ENCODE results near the gene DEFB118.
"Not testable (repeated sequence)": the region's sequence is repeated elsewhere in the genome, so short reads cannot be mapped to it uniquely, and the experiment has no call there.

The DEFB118 gene, protein sequence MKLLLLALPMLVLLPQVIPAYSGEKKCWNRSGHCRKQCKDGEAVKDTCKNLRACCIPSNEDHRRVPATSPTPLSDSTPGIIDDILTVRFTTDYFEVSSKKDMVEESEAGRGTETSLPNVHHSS

DNA sequence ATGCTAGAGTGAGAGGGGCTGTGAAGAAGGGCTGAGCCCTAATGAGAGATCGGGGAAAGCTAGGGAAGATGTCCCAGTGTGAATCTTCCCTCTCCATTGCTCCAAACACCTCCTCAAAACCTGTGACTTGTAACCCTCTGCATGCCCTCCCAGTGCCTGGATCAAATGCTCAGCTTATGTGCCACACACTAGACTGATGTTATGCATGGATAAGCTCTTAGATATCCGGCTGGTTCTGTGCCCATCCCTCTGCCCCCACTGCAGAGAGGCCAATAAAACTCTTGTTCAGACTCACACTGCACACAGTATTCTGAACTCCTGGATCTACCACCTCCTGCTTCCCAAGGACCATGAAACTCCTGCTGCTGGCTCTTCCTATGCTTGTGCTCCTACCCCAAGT is at the start of gene DEFB118:
Gene DEFB118 (plus strand): TSS at position 301 of the 400 bp plus-strand sequence. CDS start 50 bp downstream, at position 351.
- no peak for DNase-seq

DNA sequence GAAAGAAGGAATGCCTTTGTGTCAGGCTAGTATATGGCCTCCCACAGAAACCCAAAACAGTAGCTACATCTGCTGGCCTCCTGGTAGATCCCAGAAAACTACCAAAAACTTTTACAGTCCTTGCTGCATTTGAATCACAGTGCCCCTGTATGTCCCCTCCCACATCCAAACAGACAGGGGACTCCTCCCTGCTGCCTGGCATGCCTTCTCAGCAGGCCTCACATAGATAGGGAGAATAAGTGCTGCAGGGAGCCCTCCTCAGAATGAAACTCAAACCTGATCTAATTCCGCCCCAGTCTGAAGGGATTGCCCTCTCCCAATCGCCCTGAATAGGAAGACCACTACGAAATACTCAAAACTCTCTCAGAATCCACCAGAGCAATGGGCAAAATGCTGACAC is 45.9 kb upstream of the DEFB118 start:
- DNase-seq = no peak

DNA sequence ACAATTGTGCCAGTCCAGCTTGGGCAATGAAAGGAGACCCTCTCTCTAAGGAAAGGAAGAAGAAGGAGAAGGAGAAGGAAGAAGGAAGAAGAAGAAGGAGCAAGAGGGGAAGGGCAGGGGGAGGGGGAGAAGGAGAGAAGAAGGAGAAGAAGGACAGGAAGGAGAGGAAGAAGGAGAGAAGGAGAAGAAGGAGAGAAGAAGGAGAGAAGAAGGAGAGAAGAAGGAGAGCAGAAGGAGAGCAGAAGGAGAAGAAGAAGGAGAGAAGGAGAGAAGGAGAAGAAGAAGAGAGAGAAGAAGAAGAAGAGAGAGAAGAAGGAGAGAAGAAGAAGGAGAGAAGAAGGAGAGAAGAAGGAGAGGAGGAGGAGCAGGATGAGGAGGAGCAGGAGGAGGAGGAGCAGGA is 37.5 kb upstream of the DEFB118 start:
- DNase-seq = no peak

DNA sequence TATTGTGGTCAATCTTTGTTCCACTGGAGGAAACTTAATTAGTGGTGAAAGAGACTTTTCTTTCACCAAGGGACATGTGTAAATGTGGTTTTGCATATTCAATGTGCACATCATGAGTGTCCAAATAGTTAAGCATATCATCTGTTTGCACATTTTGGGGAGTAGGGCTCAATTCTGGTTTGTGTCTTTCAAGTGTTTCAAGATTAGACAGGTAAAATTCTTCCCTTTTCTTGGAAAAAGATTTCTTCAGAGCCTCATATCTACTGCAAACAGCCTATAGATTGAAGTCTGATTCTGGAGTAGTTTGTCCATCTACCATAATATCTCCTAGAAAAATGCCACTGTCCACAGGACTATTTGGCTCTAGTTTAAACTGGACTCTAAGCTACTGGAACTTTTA is 26.9 kb upstream of the DEFB118 start:
- DNase-seq = no peak

DNA sequence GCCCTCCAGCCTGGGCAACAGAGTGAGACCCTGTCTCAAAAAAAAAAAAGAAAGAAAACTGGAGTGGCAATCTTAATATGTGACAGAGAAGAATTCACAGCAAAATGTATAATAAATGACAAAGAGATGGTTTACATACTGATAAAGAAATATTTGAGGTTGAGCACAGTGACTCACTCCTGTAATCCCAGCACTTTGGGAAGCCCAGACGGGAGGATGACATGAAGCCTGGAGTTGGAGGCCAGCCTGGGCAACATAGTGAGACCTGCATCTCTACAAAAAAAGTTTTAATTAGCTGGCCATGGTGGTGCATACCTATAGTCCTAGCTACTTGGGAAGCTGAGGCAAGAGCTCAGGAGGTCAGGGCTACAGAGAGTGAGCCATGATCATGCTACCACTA is 12.4 kb upstream of the DEFB118 start:
- no peak for DNase-seq

DNA sequence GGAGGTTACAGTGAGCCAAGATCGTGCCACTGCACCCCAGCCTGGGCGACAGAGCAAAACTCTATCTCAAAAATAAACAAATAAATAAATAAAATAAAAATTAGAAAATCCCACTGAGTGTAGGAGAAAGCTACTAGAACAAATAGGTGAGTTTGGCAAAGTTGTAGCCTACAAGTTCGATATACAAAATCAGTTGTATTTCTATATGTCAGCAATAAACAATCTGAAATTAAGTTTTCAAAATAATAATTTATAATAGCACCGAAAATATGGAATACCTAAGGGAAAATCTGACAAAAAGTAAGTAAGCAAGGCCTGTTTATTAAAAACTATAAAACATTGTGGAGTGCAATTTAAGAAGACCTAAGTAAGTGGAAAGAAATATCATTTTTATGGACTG is 5.1 kb upstream of the DEFB118 start:
- no peak for DNase-seq

DNA sequence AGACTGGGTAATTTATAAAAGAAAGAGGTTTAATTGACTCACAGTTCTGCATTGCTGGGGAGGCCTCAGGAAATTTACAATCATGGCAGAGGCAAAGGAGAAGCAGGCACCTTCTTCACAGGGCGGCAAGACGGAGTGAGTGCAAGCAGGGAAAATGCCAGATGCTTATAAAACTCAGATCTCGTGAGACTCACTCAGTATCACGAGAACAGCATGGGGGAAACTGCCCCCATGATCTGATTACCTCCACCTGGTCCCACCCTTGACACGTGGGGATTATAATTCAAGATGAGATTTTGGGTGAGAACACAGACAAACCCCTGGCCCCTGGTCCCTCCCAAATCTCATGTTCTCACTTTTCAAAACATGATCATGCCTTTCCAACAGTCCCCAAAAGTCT is 4.1 kb upstream of the DEFB118 start:
- not testable (repeated sequence) for DNase-seq

DNA sequence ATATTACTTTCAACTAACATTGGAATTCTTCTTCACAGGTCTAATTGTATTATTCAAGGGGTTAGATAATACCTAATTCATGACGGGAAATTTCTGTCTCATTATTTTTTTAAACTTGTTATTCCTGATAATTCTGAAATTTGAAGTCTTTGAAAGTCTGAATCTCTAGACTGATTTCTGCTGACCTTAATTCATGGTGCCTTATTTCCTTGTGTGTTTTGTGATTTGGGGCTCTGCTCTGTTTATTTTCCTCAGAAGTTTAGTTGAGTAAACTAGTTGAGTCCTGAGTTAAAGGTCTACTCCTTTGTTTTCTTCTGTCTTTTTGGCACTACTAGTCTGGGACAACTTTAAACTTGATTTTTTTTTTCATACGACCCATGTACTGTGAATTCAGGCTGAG is 5.9 kb downstream of the DEFB118 start:
- DNase-seq = no peak

DNA sequence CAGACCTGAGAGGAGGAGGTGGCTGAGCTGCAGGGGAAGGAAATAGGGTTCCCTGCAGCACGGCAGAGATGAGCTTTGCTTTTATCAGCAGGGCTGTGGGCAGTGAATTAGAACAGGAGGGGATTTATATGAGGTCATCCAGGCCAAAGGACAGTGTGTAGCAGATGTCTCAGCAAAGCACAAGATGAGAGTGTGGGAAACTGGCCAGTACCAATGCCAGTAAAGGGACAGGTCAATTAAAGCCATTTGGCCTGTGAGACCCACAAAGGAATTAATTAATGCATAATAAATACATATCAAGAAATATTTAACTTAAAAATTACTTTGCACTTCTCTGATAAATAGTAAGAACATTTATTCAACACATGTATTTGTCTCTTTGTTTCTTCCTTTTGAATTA is 22.1 kb downstream of the DEFB118 start, which contains the start of gene DEFB119:
Gene DEFB119 (minus strand): TSS at position 101 of the 400 bp plus-strand sequence. CDS start 107 bp downstream, outside the sequence.
- DNase-seq = no peak

DNA sequence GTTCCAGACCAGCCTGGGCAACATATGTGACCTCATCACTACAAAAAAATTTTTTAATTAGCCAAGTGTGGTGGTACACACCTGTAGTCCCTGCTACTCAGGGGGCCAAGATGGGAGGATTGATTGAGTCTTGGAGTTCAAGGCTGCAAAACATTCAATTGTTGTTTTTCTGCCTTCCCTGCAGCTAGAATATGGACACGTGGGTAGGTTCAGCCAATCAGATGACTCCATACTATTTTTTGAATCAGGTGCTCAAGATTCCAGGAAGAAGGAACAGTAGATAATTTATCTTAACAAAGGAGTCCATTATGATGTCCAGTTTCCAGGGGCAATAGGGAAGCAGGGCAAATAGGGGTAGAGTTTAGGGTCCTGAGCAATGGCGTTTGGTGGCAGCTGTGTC is 24.4 kb downstream of the DEFB118 start:
- no peak for DNase-seq

DNA sequence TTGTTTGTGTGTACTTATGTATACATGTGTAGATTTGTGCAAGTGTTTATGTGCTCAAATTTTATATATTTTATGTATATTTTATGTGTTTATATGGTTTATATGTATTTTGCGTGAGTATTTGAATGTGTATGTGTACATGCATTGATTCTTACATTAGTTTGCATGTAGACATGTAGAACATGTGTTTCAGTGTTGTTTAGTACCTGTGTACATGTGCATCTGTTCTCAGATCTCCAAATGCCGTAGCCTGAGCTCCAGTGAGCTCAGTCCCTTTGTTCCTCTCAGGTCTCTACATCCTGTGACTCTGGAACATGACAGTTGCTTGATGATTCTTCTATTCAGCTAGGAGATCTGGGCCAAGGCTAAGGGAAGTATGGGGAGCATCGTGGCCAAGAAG is 26.5 kb downstream of the DEFB118 start:
- no peak for DNase-seq

DNA sequence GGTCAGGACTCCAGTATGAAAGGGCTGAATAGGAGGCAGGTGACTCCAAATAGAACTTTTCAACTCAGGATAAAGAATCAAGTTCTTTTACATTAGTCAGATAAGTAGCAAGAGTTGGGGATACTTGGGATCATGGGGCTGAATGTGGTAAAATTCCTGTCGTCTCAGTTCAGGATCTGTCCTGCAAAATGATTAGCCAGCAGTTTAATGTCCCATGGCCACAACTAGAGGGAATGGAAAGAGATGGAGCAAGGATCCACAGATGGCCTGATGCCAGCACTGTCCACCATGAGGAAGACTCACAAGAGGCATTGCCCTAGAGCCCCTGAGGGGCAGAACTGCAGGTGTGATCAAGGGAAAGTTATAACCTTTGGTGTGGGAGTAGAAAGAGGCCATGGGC is 35.5 kb downstream of the DEFB118 start:
- no peak for DNase-seq

DNA sequence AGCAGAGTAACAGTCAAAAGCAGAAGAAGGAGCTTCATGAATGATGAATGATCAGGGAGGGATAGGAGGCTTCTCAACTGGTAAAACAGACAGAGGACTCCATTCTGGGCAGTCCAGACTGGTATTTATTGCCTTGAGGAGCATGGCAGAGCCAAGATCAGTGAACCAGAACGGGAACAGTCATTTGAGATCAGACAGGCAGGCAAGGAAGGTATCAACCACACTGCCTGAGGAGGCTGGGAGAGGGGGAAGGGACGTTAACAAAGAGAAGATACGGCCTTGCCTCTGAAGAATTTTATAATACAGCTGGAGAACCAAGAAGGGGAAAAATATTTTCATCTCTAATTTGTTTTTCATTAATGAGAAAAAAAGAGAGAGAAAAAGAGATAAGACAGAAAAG is 37.7 kb downstream of the DEFB118 start, which contains the start of gene DEFB121:
Gene DEFB121 (minus strand): TSS at position 101 of the 400 bp plus-strand sequence. CDS start 63 bp downstream, at position 38.
- no peak for DNase-seq

DNA sequence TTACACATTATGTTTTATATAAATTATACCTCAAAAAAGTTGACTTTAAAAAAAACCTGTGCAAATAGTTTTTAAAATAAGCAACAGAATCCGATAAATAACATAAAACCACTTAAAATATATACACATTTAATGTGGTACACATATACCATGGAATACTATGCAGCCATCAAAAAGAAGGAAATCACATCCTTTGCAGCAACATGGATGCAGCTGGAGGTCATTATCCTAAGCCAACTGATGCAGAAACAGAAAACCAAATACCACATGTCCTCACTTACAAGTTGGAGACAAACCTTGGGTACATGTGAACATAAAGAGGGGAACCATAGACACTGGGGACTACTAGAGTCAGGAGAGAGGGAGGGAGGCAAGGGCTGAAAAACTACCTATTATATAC is 41.6 kb downstream of the DEFB118 start:
- DNase-seq = no peak

DNA sequence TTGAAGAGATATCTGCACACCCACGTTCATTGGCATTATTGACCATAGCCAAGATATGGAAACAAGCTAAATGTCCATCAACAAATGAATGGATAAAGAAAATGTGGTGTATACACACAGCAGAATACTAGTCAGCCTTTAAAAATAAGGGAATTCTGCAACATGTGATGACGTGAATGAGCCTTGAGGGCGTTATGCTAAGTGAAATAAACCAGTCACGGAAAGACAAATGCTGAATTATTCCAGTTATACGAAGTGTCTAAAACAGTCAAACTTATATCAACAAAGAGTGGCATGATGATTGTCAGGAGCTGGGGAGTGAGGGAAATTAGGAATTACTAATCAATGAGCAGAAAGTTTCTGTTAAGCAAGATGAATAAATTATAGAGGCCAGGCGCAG is 46.0 kb downstream of the DEFB118 start:
- DNase-seq = no peak

DNA sequence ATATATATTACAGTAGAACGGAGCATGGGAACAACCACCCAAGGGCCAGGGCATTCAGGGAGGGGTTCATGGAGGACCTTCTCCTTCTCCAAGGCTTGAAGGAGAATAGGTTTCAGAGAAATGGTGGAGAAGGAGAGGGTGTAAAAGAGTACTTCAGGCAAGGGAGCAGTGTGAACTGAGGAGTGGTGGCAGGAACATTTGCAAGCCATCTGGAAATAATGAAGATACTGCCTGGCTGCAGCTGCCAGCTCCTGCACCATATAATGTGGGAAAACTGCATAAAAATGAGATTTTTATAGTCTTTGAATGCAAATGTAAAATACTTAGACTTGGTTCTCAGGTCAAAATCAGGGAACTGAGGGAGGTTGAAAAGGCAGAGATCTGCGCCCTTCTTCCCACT is 47.3 kb downstream of the DEFB118 start:
- no peak for DNase-seq

DNA sequence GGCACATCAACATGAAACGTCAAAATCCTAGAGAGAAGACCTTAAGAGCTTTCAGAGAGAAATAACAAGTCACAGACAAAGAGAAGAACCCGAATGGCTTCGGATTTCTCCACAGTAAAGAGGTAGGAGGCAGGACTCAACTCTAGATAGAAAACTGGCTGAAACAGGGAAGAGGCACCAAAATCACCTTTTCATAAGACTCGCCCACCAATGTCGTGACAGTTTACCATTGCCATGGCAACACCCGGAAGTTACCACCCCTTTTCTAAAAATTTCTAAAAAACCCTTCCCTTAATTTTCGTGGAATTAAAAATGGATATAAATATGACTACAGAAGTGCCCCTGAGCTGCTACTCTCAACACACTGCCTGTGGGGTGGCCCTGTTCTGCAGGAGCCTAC is 49.9 kb downstream of the DEFB118 start:
- DNase-seq = no peak
